Fibroblast of lung (primary cell): ENCODE data around the gene FMNL1.

Experiments used
- EZH2 ChIP-seq: IDR thresholded peaks from 2 replicates; pipeline ENCODE4 v1.5.1; 2012; ENCODE audit warnings: low read length, control low read depth, mild to moderate bottlenecking; ENCODE audit errors: missing control alignments
- TF ChIP-seq, protein P1 (sequence below), 2 donors: IDR thresholded peaks in 1 of 2; conservative IDR thresholded peaks in 1 of 2; 1 replicate in 1 of 2; 2 replicates in 1 of 2; pipeline ENCODE4 v1.5.1; 2011 to 2012; ENCODE audit warnings: low read length in 2 of 2, control low read depth in 1 of 2, inconsistent platforms in 1 of 2, low read depth in 1 of 2, mild to moderate bottlenecking in 1 of 2

DNA sequence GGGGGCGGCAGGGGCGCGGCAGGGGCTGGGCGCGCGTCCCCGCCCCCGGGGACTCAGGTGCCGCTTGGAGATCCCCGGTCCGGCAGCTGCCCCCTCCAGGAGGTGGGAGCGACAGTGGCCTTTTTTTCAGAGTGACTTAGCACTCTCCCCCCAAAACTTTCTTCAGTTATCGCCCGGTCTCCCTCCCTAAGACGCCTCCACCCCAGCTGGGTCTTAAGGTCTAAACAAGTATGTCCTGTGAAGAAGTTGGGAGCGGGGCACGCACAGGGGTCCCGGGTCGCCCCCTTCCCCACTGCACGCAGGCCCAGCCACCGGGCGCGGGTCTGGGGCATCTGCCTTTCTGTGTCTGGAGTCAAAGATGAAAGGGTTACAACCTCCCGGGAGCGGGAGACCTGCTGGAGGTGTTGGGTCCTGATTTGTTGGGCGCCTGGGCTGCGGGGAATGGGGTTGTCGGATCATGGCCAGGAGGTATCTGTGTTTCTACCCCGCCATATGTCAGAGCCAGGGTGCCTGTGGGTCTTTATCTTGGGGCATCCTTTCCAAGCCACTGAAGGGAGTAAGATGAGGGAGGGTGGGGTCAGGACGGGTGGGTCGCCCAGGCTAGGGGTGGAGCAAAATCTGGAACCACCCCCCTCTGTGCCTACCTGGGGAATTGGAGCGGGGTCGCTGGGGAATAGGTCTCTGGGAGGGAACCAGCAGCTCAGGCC, 757 bp downstream of the FMNL1 start:
- TF ChIP-seq, protein P1, sequence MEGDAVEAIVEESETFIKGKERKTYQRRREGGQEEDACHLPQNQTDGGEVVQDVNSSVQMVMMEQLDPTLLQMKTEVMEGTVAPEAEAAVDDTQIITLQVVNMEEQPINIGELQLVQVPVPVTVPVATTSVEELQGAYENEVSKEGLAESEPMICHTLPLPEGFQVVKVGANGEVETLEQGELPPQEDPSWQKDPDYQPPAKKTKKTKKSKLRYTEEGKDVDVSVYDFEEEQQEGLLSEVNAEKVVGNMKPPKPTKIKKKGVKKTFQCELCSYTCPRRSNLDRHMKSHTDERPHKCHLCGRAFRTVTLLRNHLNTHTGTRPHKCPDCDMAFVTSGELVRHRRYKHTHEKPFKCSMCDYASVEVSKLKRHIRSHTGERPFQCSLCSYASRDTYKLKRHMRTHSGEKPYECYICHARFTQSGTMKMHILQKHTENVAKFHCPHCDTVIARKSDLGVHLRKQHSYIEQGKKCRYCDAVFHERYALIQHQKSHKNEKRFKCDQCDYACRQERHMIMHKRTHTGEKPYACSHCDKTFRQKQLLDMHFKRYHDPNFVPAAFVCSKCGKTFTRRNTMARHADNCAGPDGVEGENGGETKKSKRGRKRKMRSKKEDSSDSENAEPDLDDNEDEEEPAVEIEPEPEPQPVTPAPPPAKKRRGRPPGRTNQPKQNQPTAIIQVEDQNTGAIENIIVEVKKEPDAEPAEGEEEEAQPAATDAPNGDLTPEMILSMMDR (conservative IDR thresholded peaks at IDR 0.05 in 1 of 2, IDR thresholded peaks at IDR 0.05 in 1 of 2; ENCODE audit: low read depth in 1 of 2, low read length in 2 of 2): no peak
- peak; percentile 42 for TF ChIP-seq EZH2
